ENCODE results near the gene PANK3.

- TF ChIP-seq CTCF (conservative IDR thresholded peaks at IDR 0.05 in 1 of 2, IDR thresholded peaks at IDR 0.05 in 1 of 2; ENCODE audit: low read depth in 1 of 2, low read length in 2 of 2) (no peak), EZH2 (IDR thresholded peaks at IDR 0.05; ENCODE audit: low read length, missing control alignments) (no peak)
These were observed 23.3 kb upstream of the PANK3 start for GRCh38 chr5:168602517-168602916.

All from fibroblast of lung (primary cell).